Measurements from ENCODE around the gene DBX1. TPM values are rescaled to one million over a fixed set of nuclear protein-coding genes. Genes with fewer than 3 reads are reported as not detected.

Gene DBX1
- total RNA-seq, 1 experiment from 2014 or later, result not detected

DNA sequence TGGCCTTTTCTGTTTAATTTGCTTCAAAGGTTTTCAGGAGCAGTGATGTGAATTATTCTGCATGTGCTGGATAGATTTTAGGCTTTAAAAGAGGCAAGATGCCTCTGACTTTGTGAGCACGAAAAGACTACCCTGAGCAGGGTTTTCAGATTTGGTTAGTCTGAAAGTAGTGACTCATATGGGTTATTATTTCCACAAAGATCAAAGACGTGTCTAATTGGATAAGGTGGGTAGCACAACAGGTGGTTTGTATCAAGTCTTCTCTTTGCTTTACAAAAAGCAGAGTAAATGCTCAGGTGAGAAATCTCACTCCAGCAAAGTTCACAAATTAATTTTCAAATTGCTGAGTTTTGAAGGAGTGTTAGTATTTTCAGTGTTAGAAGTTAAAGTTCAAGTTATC lies 37.6 kb upstream of the DBX1 start:
- ChIA-PET POLR2A (ENCODE audit: unreplicated experiment) (no interaction called here), CTCF (no interaction called here)
- TF ChIP-seq EZH2 (IDR thresholded peaks at IDR 0.05; ENCODE audit: low read length, unreplicated experiment) (no peak), CTCF (conservative IDR thresholded peaks at IDR 0.05; ENCODE audit: low read depth, low read length) (no peak), EZH2phosphoT487 (IDR thresholded peaks at IDR 0.05; ENCODE audit: borderline replicate concordance, low read length) (no peak)
- Histone ChIP-seq H3K36me3 (ENCODE audit: low read depth, low read length) (no peaks in the 10 kb centered on the region), H3K4me2 (ENCODE audit: low read length) (no peak overlapping the region), H3K79me2 (ENCODE audit: low read length) (no peaks in the 10 kb centered on the region), H3K27me3 (ENCODE audit: low read length) (peaks cover 49% of the 10 kb centered on the region), H3K27ac (ENCODE audit: low read length) (no peak overlapping the region), H4K20me1 (ENCODE audit: low read length) (no peaks in the 10 kb centered on the region), H3K4me3 (ENCODE audit: low read length) (no peak overlapping the region), H3K9me2 (replicated peaks; ENCODE audit: low read length) (no peaks in the 10 kb centered on the region), H3F3A (ENCODE audit: low read length, unreplicated experiment) (no peaks in the 10 kb centered on the region), H3K9ac (ENCODE audit: low read length) (no peak overlapping the region), H2AFZ (ENCODE audit: low read length) (no peak overlapping the region), H3K9me3 (ENCODE audit: low read length) (no peaks in the 10 kb centered on the region), H3K4me1 (ENCODE audit: insufficient read depth, low read length) (no peaks in the 10 kb centered on the region)
- intact Hi-C loops (cut with micrococcal nuclease), result no loop called here
- no TSS peak for BruUV-seq (replicated peaks)
- no peak for DNase-seq
- no peak for ATAC-seq

GRCh38 chr11:20194470-20194869 lies 34.2 kb upstream of the DBX1 start:
- Histone ChIP-seq H3K36me3 (ENCODE audit: low read depth, low read length) (no peaks in the 10 kb centered on the region), H3F3A (ENCODE audit: low read length, unreplicated experiment) (no peaks in the 10 kb centered on the region), H3K79me2 (ENCODE audit: low read length) (no peaks in the 10 kb centered on the region), H3K9me2 (replicated peaks; ENCODE audit: low read length) (no peaks in the 10 kb centered on the region), H3K4me1 (ENCODE audit: insufficient read depth, low read length) (no peaks in the 10 kb centered on the region), H3K4me2 (ENCODE audit: low read length) (no peak overlapping the region), H3K9ac (ENCODE audit: low read length) (no peak overlapping the region), H3K27ac (ENCODE audit: low read length) (no peak overlapping the region), H4K20me1 (ENCODE audit: low read length) (no peaks in the 10 kb centered on the region), H3K27me3 (ENCODE audit: low read length) (peaks cover 62% of the 10 kb centered on the region), H3K9me3 (ENCODE audit: low read length) (no peaks in the 10 kb centered on the region), H3K4me3 (ENCODE audit: low read length) (no peak overlapping the region), H2AFZ (ENCODE audit: low read length) (no peak overlapping the region)
- TF ChIP-seq EZH2 (IDR thresholded peaks at IDR 0.05; ENCODE audit: low read length, unreplicated experiment) (no peak), CTCF (conservative IDR thresholded peaks at IDR 0.05; ENCODE audit: low read depth, low read length) (no peak), EZH2phosphoT487 (IDR thresholded peaks at IDR 0.05; ENCODE audit: borderline replicate concordance, low read length) (no peak)
- BruUV-seq (replicated peaks), result no TSS peak
- no peak for DNase-seq
- intact Hi-C loops (cut with micrococcal nuclease), result no loop called here
- no peak for ATAC-seq
- CTCF ChIA-PET, result no interaction called here
- POLR2A ChIA-PET (ENCODE audit: unreplicated experiment), result interaction anchor here (0.6 kb wide), 1 partner anchor 165 kb away, joined by 12 read pairs; no protein-coding TSS in a partner anchor

GRCh38 chr11:20193307-20193706 lies 33.0 kb upstream of the DBX1 start:
- DNase-seq (no peak), ATAC-seq (no peak)
- CTCF ChIA-PET, result no interaction called here
- Histone ChIP-seq H3K36me3 (ENCODE audit: low read depth, low read length) (no peaks in the 10 kb centered on the region), H3K79me2 (ENCODE audit: low read length) (no peaks in the 10 kb centered on the region), H3F3A (ENCODE audit: low read length, unreplicated experiment) (no peaks in the 10 kb centered on the region), H3K9ac (ENCODE audit: low read length) (no peak overlapping the region), H3K27ac (ENCODE audit: low read length) (no peak overlapping the region), H4K20me1 (ENCODE audit: low read length) (no peaks in the 10 kb centered on the region), H2AFZ (ENCODE audit: low read length) (no peak overlapping the region), H3K4me3 (ENCODE audit: low read length) (no peak overlapping the region), H3K4me1 (ENCODE audit: insufficient read depth, low read length) (no peaks in the 10 kb centered on the region), H3K4me2 (ENCODE audit: low read length) (no peak overlapping the region), H3K9me3 (ENCODE audit: low read length) (no peaks in the 10 kb centered on the region), H3K9me2 (replicated peaks; ENCODE audit: low read length) (no peaks in the 10 kb centered on the region), H3K27me3 (ENCODE audit: low read length) (peaks cover 67% of the 10 kb centered on the region)
- intact Hi-C loops (cut with micrococcal nuclease), result no loop called here
- POLR2A ChIA-PET (ENCODE audit: unreplicated experiment), result no interaction called here
- no peak for TF ChIP-seq CTCF (conservative IDR thresholded peaks at IDR 0.05; ENCODE audit: low read depth, low read length)
- no peak for TF ChIP-seq EZH2phosphoT487 (IDR thresholded peaks at IDR 0.05; ENCODE audit: borderline replicate concordance, low read length)
- no peak for TF ChIP-seq EZH2 (IDR thresholded peaks at IDR 0.05; ENCODE audit: low read length, unreplicated experiment)
- no TSS peak for BruUV-seq (replicated peaks)

All from PC-3 (cell line).